ENCODE results near the gene ATP8B3. TPM values are rescaled to one million over a fixed set of nuclear protein-coding genes. Genes with fewer than 3 reads are reported as not detected.
A peak's percentile ranks its signal among the peaks of the same experiment; 100 is the strongest.

The ATP8B3 gene
- total RNA-seq, 1 experiment from 2014 or later = 9.6 TPM

- Histone ChIP-seq H3T11ph (ENCODE audit: low read length) (no peak overlapping the region), H4K20me1 (ENCODE audit: control insufficient read depth, insufficient read depth, insufficient read length) (peaks cover 2% of the 10 kb centered on the region), H3K27ac (ENCODE audit: insufficient read length, low read depth, low read length) (no peak overlapping the region), H2AFZ (ENCODE audit: low read length) (no peak overlapping the region), H3K14ac (ENCODE audit: insufficient read depth, low read length) (no peak overlapping the region), H3K23me2 (ENCODE audit: insufficient read length, low read depth, low read length, poor library complexity, severe bottlenecking) (no peaks in the 10 kb centered on the region), H2AK5ac (ENCODE audit: insufficient read length, low read length) (no peak overlapping the region), H4K5ac (ENCODE audit: insufficient read length, low read depth, low read length) (no peak overlapping the region), H3K23ac (ENCODE audit: insufficient read length, low read depth, low read length) (no peak overlapping the region), H3K79me1 (ENCODE audit: insufficient read depth, low read depth, low read length, poor library complexity, severe bottlenecking) (no peaks in the 10 kb centered on the region), H4K91ac (ENCODE audit: insufficient read length, low read depth, low read length) (no peak overlapping the region), H3K4me1 (ENCODE audit: insufficient read depth, low read length) (no peaks in the 10 kb centered on the region), H3K56ac (ENCODE audit: insufficient read length, low read depth, low read length) (no peak overlapping the region), H3K18ac (ENCODE audit: insufficient read length, low read depth, low read length) (no peak overlapping the region), H3K79me2 (ENCODE audit: insufficient read depth, low read length) (no peaks in the 10 kb centered on the region), H3K4ac (ENCODE audit: low read depth, low read length) (no peak overlapping the region), H2BK120ac (ENCODE audit: low read depth, low read length, poor library complexity, severe bottlenecking) (no peak overlapping the region), H2BK12ac (ENCODE audit: insufficient read length, low read depth, low read length) (no peak overlapping the region), H3K27me3 (ENCODE audit: insufficient read depth, low read length) (peaks cover 90% of the 10 kb centered on the region), H3K9me3 (ENCODE audit: control insufficient read depth, low read depth, low read length) (no peaks in the 10 kb centered on the region), H3K4me2 (ENCODE audit: insufficient read depth, insufficient read length, low read length) (no peak overlapping the region), H2BK20ac (ENCODE audit: low read depth, low read length, poor library complexity, severe bottlenecking) (no peak overlapping the region), H3K9ac (ENCODE audit: extremely low read depth, insufficient read length, low read length) (no peak overlapping the region), H4K8ac (replicated peaks; ENCODE audit: insufficient read length, low read depth, low read length) (no peak overlapping the region), H2BK15ac (ENCODE audit: low read depth, low read length) (no peak overlapping the region), H2BK5ac (ENCODE audit: insufficient read length, low read length) (no peak overlapping the region)
- TF ChIP-seq CTCF (conservative IDR thresholded peaks at IDR 0.05) = no peak
- Mint-ChIP-seq H3K4me1 (peaks cover 2 to 34% of the 10 kb centered on the region in 2 experiments), H3K36me3 (ENCODE audit: insufficient read depth in 1 of 3, low read depth in 3 of 3) (no peaks in the 10 kb centered on the region; a peak in 1 of 7 replicates), H3K9me3 (peaks cover 2 to 6% of the 10 kb centered on the region in 2 experiments; a peak in 3 of 5 replicates), H3K4me3 (peak overlapping the region in 1 of 2 experiments; percentile 70; a peak in 2 of 5 replicates), H3K27ac (no peak overlapping the region), H3K27me3 (ENCODE audit: low read depth) (peaks cover 90% of the 10 kb centered on the region)
- WGBS (ENCODE audit: extremely low coverage, insufficient read length, low lambda C conversion rate) = no CpG with 5 or more reads among the region's 10 CpGs
- no peak for DNase-seq
These were observed 53.9 kb downstream of the ATP8B3 start for GRCh38 chr19:1758231-1758577.

Data from H9 (cell line).